HG02870 (cell line): ENCODE data around the gene LRP1B.

Experiments used
- ATAC-seq: cut with Tn5 transposase; IDR thresholded peaks from one replicate; pipeline ENCODE4 v1.9.1; 2021; ENCODE audit warnings: mild to moderate bottlenecking, moderate library complexity; ENCODE audit not compliant: unreplicated experiment

The LRP1B gene

DNA sequence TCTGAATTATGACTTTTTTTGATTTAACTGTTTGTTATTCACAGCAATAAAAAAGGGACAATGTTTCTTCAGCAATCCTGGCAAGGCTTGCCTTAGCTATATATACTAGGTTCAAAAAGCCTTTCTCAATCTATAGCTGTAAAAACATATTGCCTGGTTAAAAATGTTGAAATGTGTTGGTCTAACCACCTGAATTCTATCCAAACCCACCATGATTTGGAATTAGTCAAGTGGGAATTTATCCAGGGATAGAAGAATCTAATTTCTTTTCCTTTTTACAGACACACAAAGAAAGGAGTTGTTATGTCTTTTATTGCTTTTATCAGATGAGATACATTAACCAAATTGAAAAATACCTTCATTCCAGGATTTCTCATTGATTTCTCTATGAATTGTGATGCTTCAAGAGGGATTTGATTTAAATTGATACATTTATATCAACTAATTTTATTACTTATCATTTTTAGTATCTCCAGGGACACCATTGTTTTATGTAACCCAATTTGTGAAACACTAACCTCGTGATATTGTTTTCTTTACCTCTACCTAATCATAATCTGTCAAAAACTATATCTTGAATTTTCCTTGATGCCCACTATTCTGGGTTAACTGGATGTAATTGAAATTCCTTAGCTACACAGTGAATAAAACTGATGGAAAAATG, 88.1 kb downstream of the LRP1B start:
- ATAC-seq, result no peak

DNA sequence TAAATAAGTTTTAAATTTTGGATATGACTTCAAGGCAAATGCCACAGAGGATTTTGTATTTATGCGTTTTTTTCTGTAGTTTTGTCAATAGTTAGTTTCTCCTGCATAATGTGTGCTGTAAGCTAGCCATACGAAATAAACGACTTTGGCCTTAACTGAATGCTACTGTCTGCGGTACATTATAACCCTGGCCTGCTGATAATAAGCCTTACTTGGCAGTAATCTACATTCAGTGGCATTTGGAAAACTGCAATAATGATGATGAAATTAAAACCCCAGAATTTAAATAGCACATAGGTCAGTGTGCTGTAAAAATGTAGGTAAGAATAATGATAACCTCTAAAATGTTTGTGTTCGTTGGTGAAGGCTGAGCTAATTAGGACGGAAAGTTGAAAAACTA, 88.8 kb downstream of the LRP1B start:
- no peak for ATAC-seq

DNA sequence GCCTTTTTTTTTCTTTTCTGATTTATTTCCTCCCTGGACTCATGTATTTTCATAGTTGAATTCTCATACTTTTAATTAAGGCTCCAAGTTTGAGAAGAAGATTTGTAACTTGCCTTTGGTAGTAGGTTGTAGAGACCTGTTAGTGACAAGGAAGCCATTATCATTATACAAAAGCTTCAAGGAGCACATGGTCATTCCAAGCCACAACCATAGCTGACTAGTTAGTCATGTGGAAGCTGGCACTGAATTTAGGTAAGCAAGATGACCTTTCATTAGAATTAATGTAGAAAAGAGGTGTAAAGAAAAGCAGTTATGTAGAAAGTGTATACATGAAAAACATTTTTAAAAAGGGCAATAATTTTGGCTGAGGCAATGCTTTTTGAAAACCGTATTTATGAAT, 89.7 kb downstream of the LRP1B start:
- ATAC-seq, result no peak

DNA sequence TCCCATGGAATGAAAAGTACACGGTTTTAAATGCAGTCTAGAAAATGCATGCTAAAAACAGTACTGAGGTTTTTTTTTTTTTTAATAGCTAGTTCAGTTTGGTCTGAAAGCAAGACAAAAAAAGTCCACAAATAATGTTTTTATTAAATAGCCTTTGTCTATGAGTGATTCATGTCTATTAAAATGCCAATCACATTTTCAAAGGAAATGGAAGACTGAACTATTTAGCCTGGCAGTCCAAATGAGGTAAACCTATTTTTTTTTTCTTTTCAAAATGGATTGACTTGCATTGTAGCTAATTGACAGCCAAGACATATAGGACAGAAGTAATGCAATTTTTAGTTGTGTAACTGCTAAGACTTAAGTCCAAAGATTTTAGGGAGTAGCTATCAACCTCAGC, 90.3 kb downstream of the LRP1B start:
- ATAC-seq, result no peak

DNA sequence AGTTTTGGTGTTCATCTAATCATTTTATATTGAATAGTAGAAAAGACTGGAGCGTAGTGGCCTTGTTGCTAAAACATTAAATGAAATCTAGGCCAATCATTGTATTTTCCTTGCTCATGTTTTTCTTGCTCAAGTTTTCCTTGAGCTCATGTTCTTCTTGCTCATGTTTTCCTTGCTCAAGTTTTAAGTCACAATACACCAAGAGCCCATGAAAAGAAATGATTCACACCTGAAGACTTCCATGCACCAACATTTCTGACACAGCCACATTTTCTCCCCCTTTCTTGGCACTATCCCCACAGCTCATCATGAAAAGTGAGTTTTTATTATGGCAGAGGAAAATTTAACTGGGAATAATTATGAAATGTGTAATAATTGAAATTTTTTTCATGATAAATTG, 92.0 kb downstream of the LRP1B start:
- no peak for ATAC-seq

DNA sequence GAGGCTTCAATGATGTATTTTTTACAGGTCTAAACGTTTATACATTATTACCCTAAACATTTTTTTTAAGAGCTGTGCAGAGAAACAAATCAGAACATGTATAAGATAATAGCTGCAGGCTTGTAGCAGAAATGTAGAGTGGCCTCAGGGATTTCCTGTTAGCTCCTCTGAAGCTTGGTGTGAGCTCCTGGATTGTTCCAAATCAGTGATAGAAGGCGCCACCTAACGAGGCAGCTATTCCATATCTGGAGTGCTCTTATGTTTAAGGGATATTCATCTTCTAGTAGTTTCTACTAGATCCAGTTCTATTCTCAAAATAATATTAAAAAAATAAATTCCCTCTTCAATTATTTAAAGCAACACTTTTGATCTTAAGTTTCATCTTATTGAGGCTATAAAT, 93.1 kb downstream of the LRP1B start:
- ATAC-seq, result no peak

DNA sequence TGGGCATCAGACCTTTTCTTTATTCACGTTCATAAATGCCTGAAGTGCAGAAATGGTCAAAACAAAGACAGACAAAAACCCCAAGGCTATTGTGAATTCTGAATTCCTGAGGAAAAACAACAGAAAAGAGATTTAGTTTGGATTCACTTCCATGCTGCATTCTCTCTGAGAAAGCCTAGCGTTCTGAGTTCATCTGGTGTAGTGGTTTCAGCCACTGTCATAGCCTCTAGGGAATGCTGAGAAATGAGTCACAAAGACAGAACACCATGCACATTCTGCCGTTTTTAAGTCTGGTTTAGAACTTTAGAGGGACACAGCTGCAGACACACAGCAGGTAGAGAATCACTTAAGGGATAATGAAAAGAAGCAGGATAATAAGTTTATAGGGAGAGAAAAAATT, 93.8 kb downstream of the LRP1B start:
- ATAC-seq, result no peak

DNA sequence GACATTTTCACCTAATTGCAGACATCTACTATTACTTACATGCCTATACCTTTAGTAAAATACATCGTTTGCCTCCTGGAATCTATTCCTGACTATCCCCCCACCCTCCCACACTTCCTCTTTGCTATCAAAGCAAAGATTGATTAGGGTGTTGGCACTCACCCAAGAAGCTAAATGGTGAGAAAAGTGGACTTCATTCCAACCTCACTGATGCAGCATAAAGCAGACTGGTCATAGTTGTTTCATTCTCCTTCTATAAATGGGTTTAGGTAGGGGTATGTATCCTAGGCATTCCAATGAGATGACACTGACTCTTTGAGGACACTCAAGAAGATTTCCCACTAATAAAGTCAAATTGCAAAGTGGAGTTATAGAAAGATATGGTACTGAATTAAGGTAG, 97.4 kb downstream of the LRP1B start:
- ATAC-seq, result no peak

DNA sequence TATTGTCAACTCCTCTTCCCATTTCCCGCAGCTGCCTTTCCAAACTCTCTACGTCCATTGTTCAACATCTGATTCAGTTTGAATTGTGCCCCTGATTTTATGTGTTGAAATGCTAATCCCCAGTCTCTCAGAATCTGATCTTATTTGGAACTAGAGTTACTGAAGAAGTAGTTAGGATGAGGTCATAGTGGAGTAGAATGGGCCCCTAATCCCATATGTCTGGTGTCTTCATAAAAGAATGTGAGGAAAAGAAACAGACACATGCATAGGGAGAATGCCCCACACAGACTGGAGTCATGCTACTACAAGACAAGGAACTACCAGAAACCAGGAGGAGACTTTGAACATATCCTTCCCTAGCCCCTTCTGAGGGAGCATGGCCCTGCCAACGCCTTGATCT, 99.2 kb downstream of the LRP1B start:
- no peak for ATAC-seq

DNA sequence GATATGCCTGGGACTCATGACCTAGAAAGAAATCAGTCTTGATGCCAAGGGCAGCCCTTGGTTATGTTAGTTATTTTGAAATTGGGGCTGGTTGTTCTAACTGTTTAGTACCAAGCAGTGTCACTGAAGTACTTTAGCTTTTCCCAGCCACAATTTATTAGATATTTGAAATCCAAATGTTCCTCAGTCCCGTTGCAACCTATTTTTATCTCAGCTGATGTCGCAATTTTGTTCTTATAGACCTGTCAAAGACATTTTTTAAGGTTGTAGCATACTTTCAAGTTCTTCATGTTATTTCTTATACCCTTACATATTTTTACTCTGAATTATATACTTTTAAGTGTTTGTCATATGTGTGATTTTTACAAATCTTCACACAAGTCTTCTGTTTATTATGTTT, 100.1 kb downstream of the LRP1B start:
- ATAC-seq, result no peak

DNA sequence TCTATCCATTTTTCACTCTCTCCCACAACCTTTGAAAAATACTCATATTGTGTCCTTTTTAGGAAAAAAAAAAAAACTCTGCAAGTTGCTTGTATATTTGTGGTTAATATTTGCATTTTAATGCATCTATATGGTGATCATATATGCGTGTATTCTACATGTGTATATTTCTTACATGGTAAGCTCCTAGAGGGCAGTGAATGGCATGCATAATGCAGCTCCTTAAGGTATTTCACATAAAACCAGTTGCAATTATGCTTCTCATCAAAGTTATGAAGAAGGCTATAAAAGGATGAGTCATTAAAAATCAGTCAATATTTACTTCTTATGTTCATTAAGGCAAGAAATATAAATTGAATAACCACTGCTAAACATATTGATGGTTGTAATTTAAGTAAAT, 100.8 kb downstream of the LRP1B start:
- no peak for ATAC-seq

DNA sequence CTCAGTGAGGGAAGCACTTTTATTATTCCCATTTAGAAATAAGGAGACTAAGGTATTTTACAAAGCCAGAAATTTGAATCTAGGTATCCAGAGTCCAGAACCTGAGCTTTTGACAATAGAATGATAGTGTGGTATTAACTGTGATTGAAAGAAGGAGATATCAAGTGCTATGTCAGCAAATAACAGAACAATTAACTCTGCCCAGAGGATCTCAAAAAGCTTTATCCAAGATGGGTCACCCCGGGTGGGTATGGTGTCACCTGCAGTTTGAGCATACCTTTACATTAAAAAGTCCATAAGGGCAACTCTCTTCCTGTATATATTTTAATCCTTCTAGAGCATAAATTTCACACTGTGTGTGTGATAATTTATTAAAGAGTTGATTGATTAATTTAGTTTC, 105.4 kb downstream of the LRP1B start:
- no peak for ATAC-seq

DNA sequence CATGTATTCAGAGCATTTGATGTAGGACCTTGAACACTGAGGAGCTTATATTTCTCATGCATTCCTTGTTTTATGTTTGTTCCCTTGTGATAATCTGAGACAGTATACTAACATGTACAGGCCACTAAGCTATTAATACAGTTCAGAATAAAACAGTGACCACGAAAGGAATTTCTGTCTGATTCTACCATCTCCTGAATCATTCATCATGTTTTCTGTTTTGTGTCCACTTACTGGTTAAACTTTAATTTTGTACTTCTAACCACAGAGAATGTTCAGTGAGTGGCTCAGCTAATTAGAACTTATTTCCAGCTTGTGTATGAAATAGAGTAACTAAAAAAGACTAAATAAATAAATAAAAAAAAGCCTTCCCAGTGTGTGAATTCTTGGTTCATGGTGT, 110.4 kb downstream of the LRP1B start:
- ATAC-seq, result no peak

DNA sequence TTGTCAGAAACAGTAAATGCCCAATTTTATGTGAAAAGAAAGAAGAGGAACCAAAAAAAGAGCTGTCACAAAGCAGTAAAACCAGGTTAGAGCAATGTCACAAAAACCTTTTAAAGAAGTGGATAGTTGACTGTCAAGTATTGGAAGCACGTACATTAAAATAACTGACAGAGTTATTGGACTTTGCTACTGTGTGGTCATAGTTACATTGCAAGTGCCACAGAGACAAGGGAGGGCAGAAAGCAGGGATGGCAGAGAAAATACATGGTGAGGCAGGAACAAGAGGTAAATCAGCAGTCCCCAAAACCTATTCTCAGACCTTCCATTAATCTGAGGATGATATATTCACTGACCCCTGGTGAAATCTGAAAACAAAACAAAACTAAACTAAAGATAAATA, 116.3 kb downstream of the LRP1B start:
- no peak for ATAC-seq

DNA sequence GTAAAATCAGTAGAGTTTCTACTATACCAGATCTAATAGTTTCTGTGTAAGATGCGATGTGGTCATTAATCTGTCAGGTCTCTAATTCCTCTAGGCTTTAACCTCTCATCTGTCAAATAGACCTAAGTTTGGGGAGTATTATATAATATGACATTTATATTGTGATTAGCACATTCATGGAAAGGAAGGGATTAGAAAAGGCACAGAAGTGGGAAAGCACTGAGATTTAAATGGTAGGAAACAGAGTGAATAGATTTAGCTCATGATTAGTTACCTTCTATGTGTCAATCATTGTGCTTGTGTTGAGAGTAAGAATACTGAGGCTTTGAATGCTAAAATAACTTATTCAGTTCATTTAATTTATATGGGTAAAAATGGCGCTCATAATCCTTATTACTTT, 118.0 kb downstream of the LRP1B start:
- ATAC-seq, result no peak

DNA sequence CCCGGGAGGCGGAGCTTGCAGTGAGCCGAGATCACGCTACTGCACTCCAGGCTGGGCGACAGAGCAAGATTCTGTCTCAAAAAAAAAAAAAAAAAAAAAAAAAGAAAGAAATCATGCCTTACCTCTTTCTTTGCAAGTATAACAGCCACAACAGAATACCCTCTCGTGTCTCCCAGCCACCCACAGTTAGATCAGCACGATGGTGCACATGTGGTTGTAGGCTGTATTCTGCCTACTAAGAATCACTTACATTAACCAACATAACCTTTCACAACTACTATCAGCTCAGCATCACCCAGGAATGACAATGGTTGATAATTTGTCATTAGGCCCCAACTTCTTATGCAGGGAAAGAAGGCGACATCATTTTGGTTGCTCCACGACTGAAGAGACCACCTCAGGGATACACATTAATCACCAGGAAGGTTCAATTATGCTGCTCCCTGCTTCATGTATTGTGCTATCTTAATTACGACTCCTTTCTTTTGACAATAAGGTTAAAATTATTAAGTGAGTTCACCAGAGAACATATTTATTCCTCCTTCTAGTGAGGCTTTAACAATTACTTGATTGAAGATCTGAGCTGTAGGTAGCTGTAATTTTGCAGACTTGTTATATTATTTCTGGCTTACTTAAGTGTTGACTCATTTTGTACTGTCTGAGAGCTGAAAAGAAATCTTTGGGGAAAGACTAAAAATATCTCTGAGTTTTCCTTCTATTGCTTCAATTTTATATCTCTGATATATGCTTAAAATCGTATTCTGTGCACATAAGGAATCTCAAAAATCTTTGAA, 120.1 kb downstream of the LRP1B start:
- no peak for ATAC-seq

DNA sequence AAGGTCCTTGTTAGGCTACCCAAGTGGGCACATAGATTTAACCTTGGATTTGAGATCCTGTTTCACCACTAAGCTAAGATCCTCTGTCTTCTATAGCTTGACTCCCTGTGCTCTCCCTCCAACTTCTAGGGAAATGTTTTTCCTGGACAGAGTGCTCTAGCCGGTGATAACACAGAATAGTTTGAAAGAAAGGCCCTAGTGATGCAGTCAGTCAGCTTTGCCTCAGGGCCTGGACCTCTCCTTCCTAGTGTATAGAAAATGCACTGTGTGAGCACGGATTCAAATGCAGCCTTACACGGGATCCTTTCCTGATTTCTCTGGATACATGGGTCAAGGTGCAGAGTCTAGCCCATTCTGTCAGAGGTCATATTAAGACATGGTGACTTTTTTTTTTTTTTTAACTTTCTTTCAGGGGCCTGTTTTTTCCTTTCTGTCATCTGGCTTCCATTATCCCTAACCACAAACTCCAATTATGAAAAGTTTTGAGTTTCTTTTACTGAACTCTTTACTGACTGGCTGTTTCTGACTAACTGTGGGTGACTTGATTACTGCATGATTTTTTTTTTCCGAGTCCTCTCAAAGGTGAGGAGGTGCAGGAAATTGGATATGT, 122.6 kb downstream of the LRP1B start:
- no peak for ATAC-seq

DNA sequence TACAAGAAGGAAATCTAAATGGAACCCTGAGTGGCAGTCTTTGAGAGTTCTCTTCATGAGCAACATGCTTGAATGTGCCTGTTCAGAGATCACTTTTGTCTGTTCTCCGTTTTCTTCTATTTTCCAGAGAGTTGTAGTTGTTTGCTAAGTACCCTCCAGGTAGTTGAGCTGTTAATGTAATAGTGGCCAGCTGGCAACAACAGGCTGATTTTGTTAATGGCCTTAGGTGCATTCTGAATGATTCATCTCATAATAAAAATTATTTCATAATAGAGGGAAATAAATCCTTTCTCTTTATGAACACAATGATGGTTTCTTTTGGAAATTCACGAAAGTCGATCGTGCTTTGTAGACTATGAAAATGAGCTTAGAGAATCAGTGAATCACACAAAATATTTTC, 136.8 kb downstream of the LRP1B start:
- no peak for ATAC-seq

DNA sequence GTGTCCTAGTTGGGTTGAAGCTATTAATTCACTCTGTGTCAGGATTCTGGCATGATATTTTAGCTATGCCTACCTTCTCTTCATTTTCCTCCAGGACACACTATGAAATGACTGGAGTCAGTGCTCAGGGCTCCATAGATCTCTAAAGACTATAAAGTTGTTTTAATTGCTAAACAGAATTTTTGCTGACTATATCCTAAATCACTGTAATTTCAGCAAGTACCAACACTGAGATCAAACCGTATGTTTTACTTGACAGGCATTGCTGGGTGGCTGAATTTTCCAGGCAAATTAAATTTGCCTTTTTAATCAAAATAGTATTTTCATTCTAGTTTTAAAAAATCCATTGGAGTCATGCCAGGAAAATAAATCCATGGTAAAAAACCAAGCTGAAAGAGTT, 138.1 kb downstream of the LRP1B start:
- ATAC-seq, result no peak

DNA sequence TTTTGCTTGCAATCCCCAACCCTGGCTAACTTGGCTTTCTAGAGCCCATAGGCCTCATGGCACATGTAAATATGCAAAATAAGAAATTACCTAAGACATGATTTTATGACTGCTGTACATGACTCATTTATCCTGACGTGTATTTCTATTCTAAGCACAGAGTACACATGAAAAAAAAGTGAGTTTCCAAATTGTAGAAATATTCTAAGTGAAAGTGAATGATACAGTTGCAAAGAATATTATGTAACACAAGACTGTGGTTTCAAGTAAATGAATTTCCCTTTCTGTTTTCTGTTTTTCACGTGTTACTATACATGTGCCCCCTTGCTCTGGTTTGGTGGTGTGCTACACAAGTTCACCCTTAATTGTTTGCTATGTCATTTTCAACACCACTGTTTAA, 162.4 kb downstream of the LRP1B start:
- ATAC-seq, result no peak

DNA sequence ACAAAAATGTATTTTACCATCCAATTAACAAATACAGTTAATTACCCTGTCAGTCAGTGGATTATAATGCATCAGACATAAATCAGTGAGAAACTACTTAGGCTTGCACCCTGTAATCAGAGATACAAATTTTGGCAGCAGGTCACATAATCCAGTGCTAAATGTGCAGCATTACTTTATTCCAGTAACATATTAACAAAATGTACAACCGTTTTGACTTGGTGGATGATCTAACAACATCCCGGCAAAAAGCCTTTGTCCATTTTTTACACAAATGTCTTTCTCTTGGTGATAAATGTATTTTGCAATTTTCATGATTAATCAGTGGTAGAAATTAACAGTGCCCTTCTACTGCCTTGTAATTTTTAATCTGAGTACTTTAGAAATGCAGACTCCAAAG, 162.8 kb downstream of the LRP1B start:
- ATAC-seq, result no peak

DNA sequence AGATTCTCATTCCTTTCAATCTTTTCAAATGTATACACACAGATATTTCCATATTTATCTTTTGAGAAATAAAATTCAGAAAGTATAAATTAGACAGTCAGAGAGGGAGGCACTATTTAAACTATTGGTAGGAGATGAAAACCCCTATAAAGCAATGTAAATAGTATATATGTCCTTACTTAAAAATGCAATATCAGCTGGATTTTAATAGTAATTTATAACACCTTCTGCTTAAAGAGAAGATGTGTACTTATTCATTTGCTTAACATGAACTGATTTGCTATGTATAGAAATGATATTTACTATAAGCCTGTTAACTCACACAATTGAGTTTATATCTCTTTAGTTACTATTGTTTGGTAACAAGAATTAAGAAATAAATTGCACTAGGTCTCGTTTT, 163.3 kb downstream of the LRP1B start:
- ATAC-seq, result no peak
